HG02763 (cell line): ENCODE data around the gene GRB7.

ENCODE experiments used
- ATAC-seq: cut with Tn5 transposase; IDR thresholded peaks from one replicate; pipeline ENCODE4 v1.9.1; 2021; ENCODE audit warnings: mild to moderate bottlenecking, moderate library complexity; ENCODE audit not compliant: unreplicated experiment

Gene GRB7

GRCh38 chr17:39794249-39794970 lies 56.7 kb downstream of the GRB7 start:
- ATAC-seq, result peak; percentile 77
